ENCODE measurements around the gene CCDC158.
"Not testable (repeated sequence)": the region's sequence is repeated elsewhere in the genome, so short reads cannot be mapped to it uniquely, and the experiment has no call there.

Gene CCDC158

DNA sequence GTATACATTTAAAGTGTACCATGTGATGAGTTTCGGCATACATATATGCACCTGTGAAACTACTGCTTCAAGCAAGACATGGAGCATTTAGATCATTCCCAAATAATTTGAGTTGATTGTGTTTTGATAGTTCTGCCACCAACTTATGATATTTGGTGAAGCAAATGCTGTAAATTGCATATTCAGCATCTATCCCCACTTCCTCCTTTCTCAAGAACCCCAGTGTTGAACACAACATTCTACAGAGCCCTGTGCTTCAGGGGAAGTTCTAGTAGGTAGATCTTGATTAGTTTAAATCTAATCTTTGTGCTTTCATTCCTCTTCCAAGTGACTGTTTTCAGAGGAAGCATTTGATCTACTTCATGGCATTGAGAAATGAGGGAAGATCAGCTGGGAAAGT lies 8.7 kb upstream of the CCDC158 start:
- no peak for DNase-seq

GRCh38 chr4:76426272-76426671 lies 5.3 kb upstream of the CCDC158 start:
- DNase-seq: no peak

DNA sequence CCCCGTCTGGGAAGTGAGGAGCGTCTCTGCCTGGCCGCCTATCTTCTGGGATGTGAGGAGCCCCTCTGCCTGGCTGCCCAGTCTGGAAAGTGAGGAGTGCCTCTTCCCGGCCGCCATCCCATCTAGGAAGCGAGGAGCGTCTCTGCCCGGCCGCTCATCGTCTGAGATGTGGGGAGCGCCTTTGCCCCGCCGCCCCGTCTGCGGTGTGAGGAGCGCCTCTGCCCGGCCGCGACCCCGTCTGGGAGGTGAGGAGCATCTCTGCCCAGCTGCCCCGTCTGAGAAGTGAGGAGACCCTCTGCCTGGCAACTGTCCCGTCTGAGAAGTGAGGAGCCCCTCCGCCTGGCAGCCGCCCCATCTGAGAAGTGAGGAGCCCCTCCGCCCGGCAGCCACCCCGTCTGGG lies 2.2 kb upstream of the CCDC158 start:
- not testable (repeated sequence) for DNase-seq

DNA sequence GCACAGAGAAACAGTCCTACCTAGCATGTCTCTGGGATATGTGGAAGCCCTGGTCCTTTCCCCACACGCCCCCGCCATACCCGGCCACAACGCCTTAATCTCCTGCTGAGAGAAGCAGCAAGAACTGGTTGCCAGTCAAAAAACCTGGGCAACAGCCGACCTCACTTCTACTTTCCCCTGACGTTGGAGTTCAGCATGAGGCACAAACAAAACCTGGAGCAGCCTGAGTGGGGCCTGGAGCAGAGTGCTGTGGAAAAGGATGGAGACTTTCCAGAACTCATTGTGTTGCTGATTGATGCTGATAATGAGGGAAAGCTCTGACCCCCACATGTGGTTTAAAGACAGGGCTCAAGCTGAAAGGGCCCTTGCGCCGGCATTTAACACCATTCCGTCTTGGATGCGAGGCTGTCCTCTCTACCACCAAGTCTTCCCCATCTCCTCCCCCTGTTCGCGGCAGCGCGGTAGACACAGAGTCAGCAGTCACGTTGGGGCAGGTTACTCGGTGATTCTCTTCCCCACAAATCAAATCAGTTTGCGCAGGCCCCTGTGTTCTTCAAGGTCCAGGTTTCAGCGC lies 666 bp downstream of the CCDC158 start:
- no peak for DNase-seq

DNA sequence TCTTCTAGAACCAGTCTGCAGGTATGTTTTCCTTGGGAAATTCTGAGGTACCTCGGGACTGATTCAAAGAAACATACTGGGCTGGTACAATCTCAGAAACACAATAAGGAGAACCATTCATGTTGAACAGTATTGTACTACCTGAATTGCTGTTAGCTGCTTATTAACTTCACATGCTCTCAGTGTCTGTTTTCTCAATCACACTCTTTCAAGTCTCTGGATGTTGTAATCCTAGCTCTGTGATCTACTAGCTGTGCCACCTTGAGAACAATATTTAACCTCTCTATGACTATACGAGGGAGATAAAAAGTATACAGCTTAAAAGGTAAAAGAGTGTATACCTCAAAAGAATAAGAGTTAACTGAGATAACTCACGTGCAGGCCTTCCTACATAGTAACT lies 10.3 kb downstream of the CCDC158 start:
- no peak for DNase-seq

DNA sequence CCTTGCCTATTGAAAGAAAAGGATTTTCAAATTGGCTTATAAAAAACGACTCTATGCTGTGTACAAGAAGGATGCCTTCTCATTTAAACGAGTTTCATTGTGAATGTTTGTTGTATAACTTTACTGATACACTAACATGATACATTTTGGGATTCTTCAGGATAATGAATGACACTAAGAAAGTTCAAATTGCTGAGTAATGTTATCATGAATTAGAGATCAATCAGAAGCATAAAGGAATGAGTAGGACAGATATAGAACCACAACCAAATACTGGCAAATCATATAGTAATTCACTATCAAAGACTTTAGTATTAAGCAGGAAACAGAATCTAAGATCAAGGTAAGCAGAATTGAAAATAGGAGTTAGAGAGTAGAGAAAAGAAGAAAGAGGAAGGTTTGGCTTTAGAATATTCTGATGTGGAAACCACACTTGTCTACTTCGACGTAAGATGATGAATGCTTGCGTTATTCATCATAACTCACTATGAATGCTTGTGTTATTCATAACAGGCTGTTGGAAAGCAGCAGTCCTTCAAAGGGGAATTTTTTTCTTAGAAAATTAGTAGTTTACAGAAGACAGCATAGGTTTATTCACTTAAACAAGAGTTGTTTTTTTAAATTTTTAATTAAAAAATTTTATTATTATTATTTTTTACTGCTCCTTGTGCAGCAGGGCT lies 13.4 kb downstream of the CCDC158 start:
- no peak for DNase-seq

- DNase-seq: no peak
Measured at GRCh38 chr4:76406081-76406480, 14.9 kb downstream of the CCDC158 start.

DNA sequence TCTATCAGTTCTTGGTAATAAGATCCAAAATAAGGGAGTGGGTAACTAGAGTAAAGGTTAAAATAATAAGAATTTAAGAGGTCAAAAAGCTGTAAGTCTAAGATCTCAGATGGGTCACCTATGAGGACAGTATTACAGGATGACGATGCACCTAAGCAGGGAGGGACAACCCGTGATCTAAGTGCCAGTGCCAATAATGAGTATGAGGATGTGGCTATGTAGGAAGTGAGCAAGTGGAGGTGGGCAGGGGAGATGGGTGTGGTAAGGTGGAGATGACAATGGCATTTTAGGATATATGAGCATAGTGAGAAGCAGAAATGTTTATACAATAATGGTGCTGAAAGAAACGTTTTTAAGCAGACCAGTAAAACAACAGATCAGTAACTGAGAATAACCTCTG lies 19.3 kb downstream of the CCDC158 start:
- DNase-seq: no peak

- DNase-seq: no peak
Measured at GRCh38 chr4:76388160-76388908, 32.6 kb downstream of the CCDC158 start.

GRCh38 chr4:76386566-76387305 lies 34.2 kb downstream of the CCDC158 start:
- DNase-seq: no peak

- no peak for DNase-seq
Measured at GRCh38 chr4:76385974-76386373, 35.0 kb downstream of the CCDC158 start.

DNA sequence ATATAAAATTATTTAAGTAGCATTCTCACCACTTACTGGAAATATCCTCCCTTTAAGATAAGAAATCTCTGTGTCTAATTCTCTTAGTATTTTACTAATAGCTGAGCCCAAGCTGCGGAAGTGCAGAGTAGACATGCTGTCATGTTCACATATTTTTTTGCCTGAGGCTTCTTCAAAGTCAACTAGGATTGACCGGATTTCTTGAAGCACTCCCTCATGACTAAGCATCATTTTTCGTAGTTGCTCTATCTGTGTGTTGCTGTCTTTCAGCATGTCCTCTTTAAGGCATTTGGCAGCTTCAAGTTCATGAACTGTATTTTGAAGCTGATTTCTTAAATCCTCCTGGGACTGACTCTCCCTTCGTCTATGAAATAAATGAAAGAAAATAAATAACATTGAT lies 36.9 kb downstream of the CCDC158 start:
- DNase-seq: no peak

DNA sequence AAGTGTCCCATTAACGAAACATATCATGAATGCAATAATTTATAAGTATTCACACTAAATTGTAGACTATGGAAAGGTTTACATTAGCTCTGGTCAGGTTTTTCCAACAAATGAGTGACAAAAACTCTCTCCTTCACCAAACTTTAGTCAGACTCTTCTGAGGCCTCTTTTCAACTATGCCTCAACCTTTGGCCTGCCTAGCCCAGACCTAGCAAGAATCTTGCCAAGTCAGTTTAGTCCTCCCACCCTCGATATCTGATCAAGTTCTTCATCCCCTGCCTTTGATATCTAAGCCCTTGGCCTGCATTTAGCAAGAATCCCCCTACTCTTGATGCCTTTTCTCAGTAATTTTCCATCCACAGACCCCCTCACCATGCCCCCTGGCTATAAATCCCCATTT lies 37.9 kb downstream of the CCDC158 start:
- no peak for DNase-seq

- DNase-seq: no peak
Measured at GRCh38 chr4:76381986-76382385, 39.0 kb downstream of the CCDC158 start.

GRCh38 chr4:76380561-76380960 lies 40.4 kb downstream of the CCDC158 start:
- no peak for DNase-seq

GRCh38 chr4:76377911-76378310 lies 43.0 kb downstream of the CCDC158 start:
- DNase-seq: peak in 4 of 5 donors; percentile 8 to 26 (median 21)

- DNase-seq: no peak
Measured at GRCh38 chr4:76377481-76377901, 43.5 kb downstream of the CCDC158 start.

DNA sequence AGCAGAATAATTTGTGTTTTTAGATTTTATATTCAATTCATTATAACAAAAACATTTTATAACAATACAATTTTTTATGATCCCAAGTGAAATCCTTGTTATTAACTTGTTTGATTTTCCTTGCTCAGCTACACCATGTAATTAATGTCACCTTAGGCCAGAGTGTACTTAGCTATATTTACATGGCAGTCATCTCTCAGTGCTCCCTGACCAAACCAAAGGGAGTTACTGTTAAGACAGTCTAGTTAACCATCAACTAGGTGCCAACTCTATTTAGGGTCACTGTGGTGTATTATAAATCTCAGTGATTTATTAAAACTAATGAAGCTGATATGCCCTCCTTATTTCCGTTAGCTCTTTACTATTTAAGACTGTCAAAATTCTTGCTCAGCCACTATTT lies 44.4 kb downstream of the CCDC158 start:
- DNase-seq: no peak

GRCh38 chr4:76375703-76376102 lies 45.2 kb downstream of the CCDC158 start:
- no peak for DNase-seq

DNA sequence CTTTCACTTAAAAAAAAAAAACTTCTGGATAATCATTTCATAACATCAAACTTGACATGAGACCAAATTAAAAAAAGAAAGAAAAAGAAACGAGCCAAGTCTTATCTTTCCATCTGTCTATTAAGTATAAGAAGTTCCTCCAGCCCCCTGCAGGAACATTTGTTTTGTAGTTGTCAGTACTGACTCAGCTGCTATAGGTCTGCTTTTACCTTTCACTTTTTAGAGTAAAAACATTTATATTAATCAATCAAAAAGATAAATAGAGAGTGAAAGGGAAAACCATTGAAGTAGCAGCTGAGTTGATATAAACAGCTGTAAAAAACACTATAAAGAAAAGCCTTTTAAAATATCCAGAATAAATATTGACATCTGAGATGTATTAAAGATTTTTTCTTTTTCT lies 46.1 kb downstream of the CCDC158 start:
- DNase-seq: no peak

- DNase-seq: no peak
Measured at GRCh38 chr4:76373919-76374552, 46.9 kb downstream of the CCDC158 start.

DNA sequence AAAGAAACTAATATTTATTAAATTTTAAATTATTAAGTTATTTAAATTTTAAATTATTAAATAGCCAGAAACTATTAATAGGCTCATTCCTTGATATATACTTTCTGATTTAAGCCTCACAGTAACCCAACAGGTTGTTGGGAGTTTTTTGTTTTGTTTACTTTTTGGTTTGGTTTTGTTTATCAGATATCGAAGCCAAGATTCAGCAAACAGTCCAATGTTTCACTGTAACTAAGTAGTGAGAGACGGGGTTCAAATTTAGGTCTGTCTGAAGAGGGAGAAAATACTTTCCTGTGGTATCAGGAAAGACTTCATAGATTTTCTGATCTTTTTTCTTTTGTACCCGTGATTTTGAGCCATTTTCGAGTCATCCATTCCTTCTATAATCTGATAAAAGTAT lies 54.2 kb downstream of the CCDC158 start:
- no peak for DNase-seq

DNA sequence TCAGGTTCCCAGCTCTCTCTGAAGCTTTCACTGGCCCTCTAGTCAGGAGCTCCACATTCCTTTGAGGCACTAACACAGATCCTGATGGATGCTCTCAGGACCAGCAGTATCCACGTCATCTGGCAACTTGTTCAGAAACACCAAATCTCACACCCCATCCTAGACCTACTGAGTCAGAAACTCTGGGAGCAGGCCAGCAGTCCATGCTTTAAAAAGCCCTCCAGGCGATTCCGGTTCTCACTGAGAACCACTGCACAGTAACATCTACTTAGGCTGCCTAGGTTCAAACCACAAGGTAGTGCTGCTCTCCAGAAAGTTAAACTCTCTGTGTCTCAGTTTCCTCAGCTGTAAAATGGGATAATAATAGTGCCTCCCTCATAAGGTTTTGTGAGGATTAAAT lies 55.3 kb downstream of the CCDC158 start:
- DNase-seq: no peak
